ENCODE measurements around the gene SH3YL1. TPM values are rescaled to one million over a fixed set of nuclear protein-coding genes. Genes with fewer than 3 reads are reported as not detected.

Gene SH3YL1
- total and polyA plus RNA-seq, 7 donors = 7.7 to 10.0 (median 9.2) TPM

- DNase-seq (no peak), ATAC-seq (no peak)
- no peaks in the 10 kb centered on the region for H3K27me3 ChIP-seq (ENCODE audit: insufficient read depth in 3 of 3, low read length in 2 of 3)
- intact Hi-C loops (cut with DNase I) = no loop called here
- H3K4me3 ChIP-seq = no peak overlapping the region
- H3K36me3 ChIP-seq (ENCODE audit: insufficient read depth in 1 of 2, low read depth in 1 of 2) = peaks cover 16 to 76% of the 10 kb centered on the region in 2 donors
- no peak for TF ChIP-seq CTCF (IDR thresholded peaks at IDR 0.05)
- H3K27ac ChIP-seq = no peak overlapping the region
- H3K9me3 ChIP-seq = no peaks in the 10 kb centered on the region
- no peaks in the 10 kb centered on the region for H3K4me1 ChIP-seq
- 89 to 91% (median 91%) methylated on average over 4 of the region's 4 CpGs for WGBS, 3 donors
These were observed 16.3 kb upstream of the SH3YL1 start for GRCh38 chr2:279956-280649.

- TF ChIP-seq CTCF (IDR thresholded peaks at IDR 0.05) = no peak
- intact Hi-C loops (cut with DNase I) = no loop called here
- peaks cover 16 to 84% of the 10 kb centered on the region in 2 donors for H3K36me3 ChIP-seq (ENCODE audit: insufficient read depth in 1 of 2, low read depth in 1 of 2)
- ATAC-seq (no peak), DNase-seq (no peak)
- H3K27ac ChIP-seq = no peak overlapping the region
- H3K4me1 ChIP-seq = no peaks in the 10 kb centered on the region
- no peaks in the 10 kb centered on the region for H3K27me3 ChIP-seq (ENCODE audit: insufficient read depth in 3 of 3, low read length in 2 of 3)
- 82 to 87% (median 87%) methylated on average over 4 of the region's 4 CpGs for WGBS, 3 donors
- no peak overlapping the region for H3K4me3 ChIP-seq
- H3K9me3 ChIP-seq = no peaks in the 10 kb centered on the region
These were observed 15.5 kb upstream of the SH3YL1 start for GRCh38 chr2:279366-279765.

GRCh38 chr2:278927-279320 lies 15.1 kb upstream of the SH3YL1 start:
- WGBS, 3 donors = 89 to 95% (median 93%) methylated on average over 4 of the region's 4 CpGs
- Histone ChIP-seq H3K9me3 (no peaks in the 10 kb centered on the region), H3K4me1 (no peaks in the 10 kb centered on the region), H3K27me3 (ENCODE audit: insufficient read depth in 3 of 3, low read length in 2 of 3) (no peaks in the 10 kb centered on the region), H3K36me3 (ENCODE audit: insufficient read depth in 1 of 2, low read depth in 1 of 2) (peaks cover 16 to 88% of the 10 kb centered on the region in 2 donors), H3K4me3 (no peak overlapping the region), H3K27ac (no peak overlapping the region)
- ATAC-seq = no peak
- TF ChIP-seq CTCF (IDR thresholded peaks at IDR 0.05) = no peak
- intact Hi-C loops (cut with DNase I) = no loop called here
- no peak for DNase-seq

GRCh38 chr2:278312-278926 lies 14.6 kb upstream of the SH3YL1 start:
- Histone ChIP-seq H3K36me3 (ENCODE audit: insufficient read depth in 1 of 2, low read depth in 1 of 2) (peaks cover 16 to 92% of the 10 kb centered on the region in 2 donors), H3K27ac (no peak overlapping the region), H3K27me3 (ENCODE audit: insufficient read depth in 3 of 3, low read length in 2 of 3) (no peaks in the 10 kb centered on the region), H3K4me3 (no peak overlapping the region), H3K9me3 (no peaks in the 10 kb centered on the region), H3K4me1 (no peaks in the 10 kb centered on the region)
- 64 to 84% (median 78%) methylated on average over 2 of the region's 2 CpGs for WGBS, 3 donors
- no peak for TF ChIP-seq CTCF (IDR thresholded peaks at IDR 0.05)
- DNase-seq = no peak
- ATAC-seq = no peak
- intact Hi-C loops (cut with DNase I) = no loop called here

Data from psoas muscle (tissue), 8 donors.